ENCODE results near the gene DLG4. TPM values are rescaled to one million over a fixed set of nuclear protein-coding genes. Genes with fewer than 3 reads are reported as not detected.
"Not testable (repeated sequence)": the region's sequence is repeated elsewhere in the genome, so short reads cannot be mapped to it uniquely, and the experiment has no call there.

Gene DLG4
- total and polyA plus RNA-seq, 7 donors = 1.6 to 27.4 (median 14.6) TPM

DNA sequence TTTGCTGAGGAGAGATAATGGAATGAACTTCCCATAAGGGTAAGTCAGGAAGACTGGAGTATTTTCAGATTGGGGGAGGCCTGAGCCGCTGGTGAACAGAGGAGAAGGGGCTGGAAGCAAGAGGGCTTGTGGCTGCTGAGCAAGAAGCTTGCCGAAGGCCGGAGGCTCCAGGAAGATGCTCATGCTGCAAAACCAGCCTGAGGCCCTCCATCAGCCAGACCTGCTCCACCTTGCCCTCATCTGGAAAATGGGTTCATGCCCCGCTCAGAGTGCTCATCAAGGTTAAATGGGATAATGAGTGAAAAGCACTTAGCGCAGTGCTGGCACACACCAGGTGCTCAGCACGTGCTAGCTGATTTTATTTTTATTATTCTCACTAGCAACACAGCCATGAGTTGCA is 35.0 kb downstream of the DLG4 start:
- intact Hi-C loops (cut with DNase I) = no loop called here
- no peaks in the 10 kb centered on the region for H3K4me1 ChIP-seq
- no peaks in the 10 kb centered on the region for H3K9me3 ChIP-seq
- H3K4me3 ChIP-seq = no peak overlapping the region
- 84 to 91% methylated on average over 6 of the region's 6 CpGs for WGBS, 2 donors
- H3K27ac ChIP-seq = no peak overlapping the region
- no peak for DNase-seq
- TF ChIP-seq EP300 (IDR thresholded peaks at IDR 0.05) (no peak), POLR2A (IDR thresholded peaks at IDR 0.05) (no peak), POLR2AphosphoS5 (IDR thresholded peaks at IDR 0.05) (no peak)
- no peaks in the 10 kb centered on the region for H3K36me3 ChIP-seq
- no peaks in the 10 kb centered on the region for H3K27me3 ChIP-seq

GRCh38 chr17:7184091-7184488 is 35.5 kb downstream of the DLG4 start:
- WGBS, 2 donors = 11 to 49% methylated on average over 14 of the region's 14 CpGs
- no peaks in the 10 kb centered on the region for H3K36me3 ChIP-seq
- H3K4me3 ChIP-seq = no peak overlapping the region
- H3K4me1 ChIP-seq = no peaks in the 10 kb centered on the region
- no peaks in the 10 kb centered on the region for H3K9me3 ChIP-seq
- DNase-seq = no peak
- intact Hi-C loops (cut with DNase I) = no loop called here
- no peaks in the 10 kb centered on the region for H3K27me3 ChIP-seq
- no peak overlapping the region for H3K27ac ChIP-seq
- TF ChIP-seq EP300 (IDR thresholded peaks at IDR 0.05) = no peak
- TF ChIP-seq POLR2A (IDR thresholded peaks at IDR 0.05) = no peak
- TF ChIP-seq POLR2AphosphoS5 (IDR thresholded peaks at IDR 0.05) = no peak
- TF ChIP-seq CTCF (IDR thresholded peaks at IDR 0.05) = no peak

DNA sequence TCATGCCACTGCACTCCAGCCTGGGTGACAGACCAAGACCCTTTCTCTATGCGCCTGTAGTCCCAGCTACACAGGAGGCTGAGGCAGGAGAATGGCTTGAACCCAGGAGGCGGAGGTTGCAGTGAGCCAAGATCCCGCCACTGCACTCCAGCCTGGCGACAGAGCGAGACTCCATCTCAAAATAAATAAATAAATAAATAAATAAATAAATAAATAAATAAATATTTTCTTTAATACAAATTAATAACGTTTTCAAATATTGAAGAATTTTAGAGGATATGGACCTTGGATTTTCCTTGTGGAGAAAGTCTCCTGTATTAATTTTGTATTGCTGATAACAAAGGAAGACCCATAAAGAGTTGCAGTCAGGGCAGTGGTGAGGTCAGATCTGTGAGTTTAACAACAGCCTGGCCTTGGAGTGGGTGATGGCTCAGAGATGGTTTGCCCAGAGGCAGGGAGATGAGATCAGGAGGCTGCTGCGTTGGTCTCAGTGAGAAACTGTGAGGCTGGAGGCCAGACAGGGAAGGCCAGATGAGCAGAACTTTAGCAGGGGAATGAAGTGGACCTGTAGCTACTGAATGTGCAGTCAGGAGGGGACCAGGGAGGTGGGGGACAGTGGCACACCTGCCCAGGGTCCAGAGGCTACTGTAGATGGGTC is 36.1 kb downstream of the DLG4 start:
- intact Hi-C loops (cut with DNase I) = no loop called here
- no peak for TF ChIP-seq CTCF (IDR thresholded peaks at IDR 0.05)
- no peak for TF ChIP-seq POLR2A (IDR thresholded peaks at IDR 0.05)
- TF ChIP-seq EP300 (IDR thresholded peaks at IDR 0.05) = no peak
- TF ChIP-seq POLR2AphosphoS5 (IDR thresholded peaks at IDR 0.05) = no peak
- Histone ChIP-seq H3K27me3 (no peaks in the 10 kb centered on the region), H3K27ac (no peak overlapping the region), H3K36me3 (no peaks in the 10 kb centered on the region), H3K9me3 (no peaks in the 10 kb centered on the region), H3K4me1 (no peaks in the 10 kb centered on the region), H3K4me3 (no peak overlapping the region)
- WGBS, 2 donors = 70 to 83% methylated on average over 7 of the region's 7 CpGs
- DNase-seq = no peak

DNA sequence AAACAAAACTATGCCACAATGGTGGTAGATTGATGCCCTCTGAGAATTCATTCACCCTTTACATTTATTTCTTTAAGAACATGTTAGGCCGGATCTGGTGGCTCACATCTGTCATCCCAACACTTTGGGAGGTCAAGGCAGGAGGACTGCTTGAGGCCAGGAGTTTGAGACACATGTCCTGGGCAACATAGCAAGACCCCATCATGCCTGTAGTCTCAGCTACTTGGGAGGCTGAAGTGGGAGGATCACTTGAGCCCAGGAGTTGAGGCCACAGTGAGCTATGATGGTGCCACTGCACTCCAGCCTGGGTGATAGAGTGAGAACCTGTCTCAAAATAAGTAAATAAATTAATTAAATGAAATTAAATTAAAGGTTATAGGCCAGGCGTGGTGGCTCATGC is 37.5 kb downstream of the DLG4 start:
- H3K4me3 ChIP-seq; intact Hi-C loops (cut with DNase I); DNase-seq; H3K9me3 ChIP-seq; H3K36me3 ChIP-seq; H3K27ac ChIP-seq: not testable (repeated sequence)
- 93 to 97% methylated on average over 2 of the region's 2 CpGs for WGBS, 2 donors
- Histone ChIP-seq H3K4me1 (peaks cover 0 to 12% (median 10%) of the 10 kb centered on the region in 4 donors), H3K27me3 (peaks cover 0 to 13% (median 12%) of the 10 kb centered on the region in 3 donors)

- no peak for TF ChIP-seq CTCF (IDR thresholded peaks at IDR 0.05)
- TF ChIP-seq POLR2AphosphoS5 (IDR thresholded peaks at IDR 0.05) = no peak
- no peak for TF ChIP-seq EP300 (IDR thresholded peaks at IDR 0.05)
- TF ChIP-seq POLR2A (IDR thresholded peaks at IDR 0.05) = no peak
- intact Hi-C loops (cut with DNase I) = no loop called here
- WGBS, 2 donors = 48 to 66% methylated on average over 20 of the region's 20 CpGs
- no peak within 1 kb of the TSS for H3K4me3 ChIP-seq
- H3K4me1 ChIP-seq = peaks cover 0 to 16% (median 14%) of the 10 kb centered on the region in 4 donors
- no peaks in the 10 kb centered on the region for H3K9me3 ChIP-seq
- H3K27ac ChIP-seq = no peak within 1 kb of the TSS
- DNase-seq = peak; percentile 63
- H3K36me3 ChIP-seq = no peaks in the 10 kb centered on the region
- H3K27me3 ChIP-seq = peaks cover 0 to 39% (median 16%) of the 10 kb centered on the region in 3 donors
These were observed 40.0 kb downstream of the DLG4 start, which contains the start of gene ASGR1 for GRCh38 chr17:7179317-7180254. TSS of gene ASGR1 (minus strand) at chr17:7179370. CDS start at chr17:7178563, 807 bp downstream.
